Mucosa of descending colon (tissue), 3 donors: ENCODE results near the gene BRD3. TPM values are rescaled to one million over a fixed set of nuclear protein-coding genes. Genes with fewer than 3 reads are reported as not detected.
"Not testable (repeated sequence)": the region's sequence is repeated elsewhere in the genome, so short reads cannot be mapped to it uniquely, and the experiment has no call there.

Experiments used
- ATAC-seq: fragments of 200-7000 bp; cut with Tn5 transposase; one replicate; pipeline ENCODE4 v1.9.1; 2020; ENCODE audit warnings: mild to moderate bottlenecking, moderate library complexity
- DNase-seq, 3 donors: peaks; one replicate each; pipeline ENCODE4 v3.0.0-alpha.2; 2020
- H3K36me3 ChIP-seq: fragments of 200-600 bp; one replicate; pipeline ENCODE4 v1.8.0; 2021; ENCODE audit warnings: low read depth, mild to moderate bottlenecking
- H3K4me1 ChIP-seq: fragments of 200-600 bp; one replicate; pipeline ENCODE4 v1.8.0; 2021; ENCODE audit warnings: low read depth, mild to moderate bottlenecking
- H3K4me3 ChIP-seq: fragments of 200-600 bp; one replicate; pipeline ENCODE4 v1.8.0; 2021; ENCODE audit warnings: mild to moderate bottlenecking
- H3K9me3 ChIP-seq: fragments of 200-600 bp; one replicate; pipeline ENCODE4 v1.8.0; 2021; ENCODE audit warnings: mild to moderate bottlenecking
- CTCF ChIP-seq: fragments of 200-600 bp; IDR thresholded peaks from one replicate; pipeline ENCODE4 v1.8.0; 2022; ENCODE audit warnings: antibody characterized with exemption, mild to moderate bottlenecking
- intact Hi-C, 2 donors: fragments of 100-400 bp; cut with DNase I in 1 of 2; cut with micrococcal nuclease in 1 of 2; formaldehyde crosslinking; loops; one replicate each; pipeline versions ENCODE4 v1.11.0 to v1.11.1; 2022; cut with DNase I, micrococcal nuclease
- long read RNA-seq, 2 donors: library from polyadenylated mRNA; unstranded; transcript quantifications; one replicate each; pipeline ENCODE4 v2.0.0, GENCODE V29; 2019 to 2021
- total RNA-seq, 3 donors: library from RNA; stranded (reverse); fragmentation: NEBNext Ultra II Directional in 2 of 3; extraction: Animal tissue kit (Norgen Biotek cat#: 25700) in 2 of 3; gene quantifications; one replicate each; pipeline versions ENCODE4 v1.2.1 to v1.2.4, GENCODE V29; 2021 to 2023
- donor health status: DM: no; HTN: no; CAD: no; lungs with moderate emphysema.
- donor health status: DM: no; HTN: no; CAD: no.
- donor health status: DM: no; HTN: yes; CAD: no.

The BRD3 gene
- 10 to 100 TPM; 19.4 to 56.0 (median 29.4) TPM for total RNA-seq
- long read RNA-seq, donor 1, full-length matches to known transcripts = 11 of 68 reads
- long read RNA-seq, donor 1, partial matches to known transcripts = 43 of 68 reads
- long read RNA-seq, donor 1, other reads (novel, unspliced or antisense) = 14 of 68 reads
- long read RNA-seq, donor 2, full-length matches to known transcripts = 6 of 33 reads
- long read RNA-seq, donor 2, partial matches to known transcripts = 8 of 33 reads
- long read RNA-seq, donor 2, other reads (novel, unspliced or antisense) = 19 of 33 reads

- peak; percentile 83 to 90 (median 89) for DNase-seq
- ATAC-seq = peak; percentile 84
- intact Hi-C loops = no loop called here
- no peak for TF ChIP-seq CTCF
- peaks cover 12% of the 10 kb centered on the region for H3K4me1 ChIP-seq
- no peaks in the 10 kb centered on the region for H3K9me3 ChIP-seq
- no peaks in the 10 kb centered on the region for H3K36me3 ChIP-seq
- peak within 1 kb of the TSS; percentile 78 for H3K4me3 ChIP-seq
Observed at GRCh38 chr9:134067904-134068743, at the start of gene BRD3. Gene BRD3, minus strand, starts transcription at chr9:134068026. Its CDS starts 14,549 bp downstream, at chr9:134053477.

GRCh38 chr9:134112561-134112960, 44.7 kb upstream of the BRD3 start:
- H3K36me3 ChIP-seq = no peaks in the 10 kb centered on the region
- intact Hi-C loops = no loop called here
- ATAC-seq (no peak), DNase-seq (no peak)
- no peaks in the 10 kb centered on the region for H3K9me3 ChIP-seq
- H3K4me1 ChIP-seq = no peaks in the 10 kb centered on the region
- no peak for TF ChIP-seq CTCF
- H3K4me3 ChIP-seq = no peak overlapping the region

GRCh38 chr9:134111064-134111463, 43.2 kb upstream of the BRD3 start:
- no peaks in the 10 kb centered on the region for H3K4me1 ChIP-seq
- H3K36me3 ChIP-seq = no peaks in the 10 kb centered on the region
- DNase-seq (no peak), ATAC-seq (no peak)
- H3K4me3 ChIP-seq = no peak overlapping the region
- intact Hi-C loops = no loop called here
- no peak for TF ChIP-seq CTCF
- H3K9me3 ChIP-seq = no peaks in the 10 kb centered on the region

GRCh38 chr9:134103391-134103998, 35.7 kb upstream of the BRD3 start:
- ATAC-seq (no peak), DNase-seq (no peak)
- H3K4me3 ChIP-seq = no peak overlapping the region
- H3K36me3 ChIP-seq = no peaks in the 10 kb centered on the region
- no peaks in the 10 kb centered on the region for H3K4me1 ChIP-seq
- no peaks in the 10 kb centered on the region for H3K9me3 ChIP-seq
- intact Hi-C loops = no loop called here
- no peak for TF ChIP-seq CTCF

GRCh38 chr9:134101623-134102149, 33.9 kb upstream of the BRD3 start:
- Histone ChIP-seq H3K4me1 (no peaks in the 10 kb centered on the region), H3K36me3 (no peaks in the 10 kb centered on the region), H3K9me3 (no peaks in the 10 kb centered on the region), H3K4me3 (no peak overlapping the region)
- TF ChIP-seq CTCF = no peak
- no peak for ATAC-seq
- intact Hi-C loops = no loop called here
- DNase-seq = no peak

GRCh38 chr9:134101133-134101532, 33.3 kb upstream of the BRD3 start:
- H3K36me3 ChIP-seq, DNase-seq, ATAC-seq, H3K9me3 ChIP-seq, intact Hi-C loops, H3K4me3 ChIP-seq, H3K4me1 ChIP-seq: not testable (repeated sequence)
